ENCODE results near the gene H6PD. TPM values are rescaled to one million over a fixed set of nuclear protein-coding genes. Genes with fewer than 3 reads are reported as not detected.

The H6PD gene
- total and polyA plus RNA-seq, 4 donors, result 4.8 to 65.4 (median 40.2) TPM

- Histone ChIP-seq H3K4me1 (ENCODE audit: control insufficient read depth in 1 of 2, insufficient read depth in 2 of 2, low read length in 2 of 2) (no peaks in the 10 kb centered on the region), H3K9me3 (ENCODE audit: control insufficient read depth, low read length) (no peaks in the 10 kb centered on the region), H3K4me3 (ENCODE audit: low read length in 2 of 2) (no peak overlapping the region), H3K27me3 (ENCODE audit: control insufficient read depth in 1 of 2, insufficient read depth in 2 of 2, low read length in 1 of 2) (no peaks in the 10 kb centered on the region), H3K36me3 (ENCODE audit: control insufficient read depth in 1 of 2, insufficient read depth in 2 of 2, low read length in 1 of 2) (no peaks in the 10 kb centered on the region), H3K27ac (ENCODE audit: low read depth in 1 of 2, low read length in 2 of 2) (peak overlapping the region in 1 of 2 donors; percentile 55)
- peak; percentile 70 to 72 for DNase-seq
- ATAC-seq (ENCODE audit: low FRiP score), result no peak
- intact Hi-C loops (cut with DNase I), result no loop called here
- WGBS, 2 donors, result 22 to 23% methylated on average over 20 of the region's 20 CpGs
Measured at GRCh38 chr1:9315411-9316079, 81.0 kb downstream of the H6PD start.

- Histone ChIP-seq H3K4me1 (ENCODE audit: control insufficient read depth in 1 of 2, insufficient read depth in 2 of 2, low read length in 2 of 2) (no peaks in the 10 kb centered on the region), H3K9me3 (ENCODE audit: control insufficient read depth, low read length) (no peaks in the 10 kb centered on the region), H3K4me3 (ENCODE audit: low read length in 2 of 2) (no peak overlapping the region), H3K27me3 (ENCODE audit: control insufficient read depth in 1 of 2, insufficient read depth in 2 of 2, low read length in 1 of 2) (no peaks in the 10 kb centered on the region), H3K27ac (ENCODE audit: low read depth in 1 of 2, low read length in 2 of 2) (peak overlapping the region in 1 of 2 donors; percentile 0), H3K36me3 (ENCODE audit: control insufficient read depth in 1 of 2, insufficient read depth in 2 of 2, low read length in 1 of 2) (no peaks in the 10 kb centered on the region)
- ATAC-seq (ENCODE audit: low FRiP score), result no peak
- DNase-seq, result no peak
- intact Hi-C loops (cut with DNase I), result no loop called here
- 29 to 33% methylated on average over 7 of the region's 7 CpGs for WGBS, 2 donors
Measured at GRCh38 chr1:9316080-9316444, 81.5 kb downstream of the H6PD start.

- DNase-seq (peak in 1 of 2 donors; percentile 74), ATAC-seq (ENCODE audit: low FRiP score) (no peak)
- 90 to 91% methylated on average over 17 to 24 of the region's 24 CpGs for WGBS, 2 donors
- peak overlapping the region in 1 of 2 donors; percentile 11 for H3K27ac ChIP-seq (ENCODE audit: low read depth in 1 of 2, low read length in 2 of 2)
- H3K9me3 ChIP-seq (ENCODE audit: control insufficient read depth, low read length), result no peaks in the 10 kb centered on the region
- H3K27me3 ChIP-seq (ENCODE audit: control insufficient read depth in 1 of 2, insufficient read depth in 2 of 2, low read length in 1 of 2), result no peaks in the 10 kb centered on the region
- intact Hi-C loops (cut with DNase I), result no loop called here
- H3K4me1 ChIP-seq (ENCODE audit: control insufficient read depth in 1 of 2, insufficient read depth in 2 of 2, low read length in 2 of 2), result no peaks in the 10 kb centered on the region
- no peak overlapping the region for H3K4me3 ChIP-seq (ENCODE audit: low read length in 2 of 2)
- no peaks in the 10 kb centered on the region for H3K36me3 ChIP-seq (ENCODE audit: control insufficient read depth in 1 of 2, insufficient read depth in 2 of 2, low read length in 1 of 2)
Measured at GRCh38 chr1:9316512-9316911, 81.9 kb downstream of the H6PD start.

- no peak overlapping the region for H3K4me3 ChIP-seq (ENCODE audit: low read length in 2 of 2)
Measured at GRCh38 chr1:9317072-9317471, 82.5 kb downstream of the H6PD start.

GRCh38 chr1:9317591-9318417 lies 83.2 kb downstream of the H6PD start:
- ATAC-seq (ENCODE audit: low FRiP score) (peak; percentile 33), DNase-seq (peak in 1 of 2 donors; percentile 74)
- H3K9me3 ChIP-seq (ENCODE audit: control insufficient read depth, low read length), result no peaks in the 10 kb centered on the region
- no peaks in the 10 kb centered on the region for H3K36me3 ChIP-seq (ENCODE audit: control insufficient read depth in 1 of 2, insufficient read depth in 2 of 2, low read length in 1 of 2)
- intact Hi-C loops (cut with DNase I), result no loop called here
- H3K27me3 ChIP-seq (ENCODE audit: control insufficient read depth in 1 of 2, insufficient read depth in 2 of 2, low read length in 1 of 2), result no peaks in the 10 kb centered on the region
- 11 to 12% methylated on average over 28 of the region's 28 CpGs for WGBS, 2 donors
- no peaks in the 10 kb centered on the region for H3K4me1 ChIP-seq (ENCODE audit: control insufficient read depth in 1 of 2, insufficient read depth in 2 of 2, low read length in 2 of 2)
- no peak overlapping the region for H3K4me3 ChIP-seq (ENCODE audit: low read length in 2 of 2)
- peak overlapping the region in 1 of 2 donors; percentile 53 for H3K27ac ChIP-seq (ENCODE audit: low read depth in 1 of 2, low read length in 2 of 2)

More at GRCh38 chr1:9317072-9317471, 82.5 kb downstream of the H6PD start:
- H3K27me3 ChIP-seq (ENCODE audit: control insufficient read depth in 1 of 2, insufficient read depth in 2 of 2, low read length in 1 of 2), result no peaks in the 10 kb centered on the region
- ATAC-seq (ENCODE audit: low FRiP score) (no peak), DNase-seq (no peak)
- H3K36me3 ChIP-seq (ENCODE audit: control insufficient read depth in 1 of 2, insufficient read depth in 2 of 2, low read length in 1 of 2), result no peaks in the 10 kb centered on the region
- intact Hi-C loops (cut with DNase I), result no loop called here
- WGBS, 2 donors, result 90 to 91% methylated on average over 7 of the region's 7 CpGs
- no peaks in the 10 kb centered on the region for H3K9me3 ChIP-seq (ENCODE audit: control insufficient read depth, low read length)
- peak overlapping the region in 1 of 2 donors; percentile 4 for H3K27ac ChIP-seq (ENCODE audit: low read depth in 1 of 2, low read length in 2 of 2)
- no peaks in the 10 kb centered on the region for H3K4me1 ChIP-seq (ENCODE audit: control insufficient read depth in 1 of 2, insufficient read depth in 2 of 2, low read length in 2 of 2)

GRCh38 chr1:9319208-9319788 lies 84.7 kb downstream of the H6PD start:
- no peaks in the 10 kb centered on the region for H3K27me3 ChIP-seq (ENCODE audit: control insufficient read depth in 1 of 2, insufficient read depth in 2 of 2, low read length in 1 of 2)
- no peaks in the 10 kb centered on the region for H3K36me3 ChIP-seq (ENCODE audit: control insufficient read depth in 1 of 2, insufficient read depth in 2 of 2, low read length in 1 of 2)
- WGBS, 2 donors, result 79% methylated on average over 20 of the region's 20 CpGs
- intact Hi-C loops (cut with DNase I), result no loop called here
- no peak overlapping the region for H3K27ac ChIP-seq (ENCODE audit: low read depth in 1 of 2, low read length in 2 of 2)
- no peaks in the 10 kb centered on the region for H3K9me3 ChIP-seq (ENCODE audit: control insufficient read depth, low read length)
- no peak overlapping the region for H3K4me3 ChIP-seq (ENCODE audit: low read length in 2 of 2)
- ATAC-seq (ENCODE audit: low FRiP score) (no peak), DNase-seq (no peak)
- H3K4me1 ChIP-seq (ENCODE audit: control insufficient read depth in 1 of 2, insufficient read depth in 2 of 2, low read length in 2 of 2), result no peaks in the 10 kb centered on the region

GRCh38 chr1:9319789-9320519 lies 85.4 kb downstream of the H6PD start:
- no peak for ATAC-seq (ENCODE audit: low FRiP score)
- no peaks in the 10 kb centered on the region for H3K36me3 ChIP-seq (ENCODE audit: control insufficient read depth in 1 of 2, insufficient read depth in 2 of 2, low read length in 1 of 2)
- intact Hi-C loops (cut with DNase I), result no loop called here
- no peaks in the 10 kb centered on the region for H3K4me1 ChIP-seq (ENCODE audit: control insufficient read depth in 1 of 2, insufficient read depth in 2 of 2, low read length in 2 of 2)
- H3K27ac ChIP-seq (ENCODE audit: low read depth in 1 of 2, low read length in 2 of 2), result no peak overlapping the region
- no peaks in the 10 kb centered on the region for H3K9me3 ChIP-seq (ENCODE audit: control insufficient read depth, low read length)
- H3K4me3 ChIP-seq (ENCODE audit: low read length in 2 of 2), result no peak overlapping the region
- no peaks in the 10 kb centered on the region for H3K27me3 ChIP-seq (ENCODE audit: control insufficient read depth in 1 of 2, insufficient read depth in 2 of 2, low read length in 1 of 2)
- peak in 1 of 2 donors; percentile 66 for DNase-seq
- WGBS, 2 donors, result 56 to 57% methylated on average over 21 of the region's 21 CpGs

Data from aorta (tissue), 5 donors.